ENCODE data around the gene PRCP.

DNA sequence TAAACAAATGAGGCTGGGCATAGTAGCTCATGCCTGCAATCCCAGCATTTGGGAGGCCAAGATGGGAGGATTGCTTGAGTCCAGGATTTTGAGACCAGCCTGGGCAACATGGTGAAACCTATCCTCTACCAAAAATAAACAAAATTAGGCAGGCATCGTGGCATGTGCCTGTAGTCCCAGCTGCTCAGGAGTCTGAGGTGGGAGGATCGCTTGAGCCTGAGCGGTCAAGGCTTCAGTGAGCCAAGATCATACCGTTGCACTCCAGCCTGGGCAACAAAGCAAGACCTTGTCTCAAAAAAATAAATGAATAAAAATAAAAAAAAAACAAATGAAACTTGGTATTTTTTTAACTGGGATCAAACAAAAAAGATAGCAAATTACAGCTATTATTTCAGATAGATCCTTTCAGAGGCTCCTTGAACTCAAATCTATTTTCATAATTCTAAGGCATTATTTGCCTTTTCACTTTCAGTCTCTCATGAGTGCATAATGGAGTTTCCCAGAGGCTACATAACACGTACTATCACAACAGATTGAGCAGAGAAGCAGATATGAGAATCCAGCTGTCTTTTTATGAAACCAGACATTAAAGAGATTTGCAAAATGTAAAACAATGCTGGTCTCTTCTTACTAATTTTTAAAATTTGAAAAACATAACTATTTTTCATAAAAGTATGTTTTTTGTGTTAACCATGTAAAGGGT is 24.4 kb upstream of the PRCP start:
- TF ChIP-seq, protein P1, sequence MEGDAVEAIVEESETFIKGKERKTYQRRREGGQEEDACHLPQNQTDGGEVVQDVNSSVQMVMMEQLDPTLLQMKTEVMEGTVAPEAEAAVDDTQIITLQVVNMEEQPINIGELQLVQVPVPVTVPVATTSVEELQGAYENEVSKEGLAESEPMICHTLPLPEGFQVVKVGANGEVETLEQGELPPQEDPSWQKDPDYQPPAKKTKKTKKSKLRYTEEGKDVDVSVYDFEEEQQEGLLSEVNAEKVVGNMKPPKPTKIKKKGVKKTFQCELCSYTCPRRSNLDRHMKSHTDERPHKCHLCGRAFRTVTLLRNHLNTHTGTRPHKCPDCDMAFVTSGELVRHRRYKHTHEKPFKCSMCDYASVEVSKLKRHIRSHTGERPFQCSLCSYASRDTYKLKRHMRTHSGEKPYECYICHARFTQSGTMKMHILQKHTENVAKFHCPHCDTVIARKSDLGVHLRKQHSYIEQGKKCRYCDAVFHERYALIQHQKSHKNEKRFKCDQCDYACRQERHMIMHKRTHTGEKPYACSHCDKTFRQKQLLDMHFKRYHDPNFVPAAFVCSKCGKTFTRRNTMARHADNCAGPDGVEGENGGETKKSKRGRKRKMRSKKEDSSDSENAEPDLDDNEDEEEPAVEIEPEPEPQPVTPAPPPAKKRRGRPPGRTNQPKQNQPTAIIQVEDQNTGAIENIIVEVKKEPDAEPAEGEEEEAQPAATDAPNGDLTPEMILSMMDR (conservative IDR thresholded peaks at IDR 0.05; ENCODE audit: low read depth, low read length), result no peak
- no peak for TF ChIP-seq EZH2phosphoT487 (IDR thresholded peaks at IDR 0.05; ENCODE audit: borderline replicate concordance, low read length)

All from PC-3 (cell line).